VCaP (cell line): ENCODE data around the gene DLGAP1.

Experiments
- H3K27ac ChIP-seq: fragments of 450-650 bp; 2 replicates; pipeline ENCODE4 v1.5.1; 2017
- CTCF ChIP-seq: fragments of 450-650 bp; conservative IDR thresholded peaks from 2 replicates; pipeline ENCODE4 v1.5.1; 2017; ENCODE audit warnings: mild to moderate bottlenecking, moderate library complexity

The DLGAP1 gene

GRCh38 chr18:3502650-3503049, 952.5 kb downstream of the DLGAP1 start:
- no peak for TF ChIP-seq CTCF
- no peak overlapping the region for H3K27ac ChIP-seq

GRCh38 chr18:3500016-3500415, 955.1 kb downstream of the DLGAP1 start:
- no peak for TF ChIP-seq CTCF
- H3K27ac ChIP-seq: no peak overlapping the region

GRCh38 chr18:3499501-3499900, 955.6 kb downstream of the DLGAP1 start:
- no peak overlapping the region for H3K27ac ChIP-seq

GRCh38 chr18:3498698-3499471, 956.2 kb downstream of the DLGAP1 start:
- no peak overlapping the region for H3K27ac ChIP-seq
- TF ChIP-seq CTCF: no peak

More at GRCh38 chr18:3499501-3499900, 955.6 kb downstream of the DLGAP1 start:
- no peak for TF ChIP-seq CTCF

- TF ChIP-seq CTCF: no peak
- H3K27ac ChIP-seq: no peak overlapping the region
Measured at GRCh38 chr18:3495691-3496430, 959.2 kb downstream of the DLGAP1 start.

GRCh38 chr18:3494569-3494968, 960.5 kb downstream of the DLGAP1 start:
- no peak for TF ChIP-seq CTCF
- no peak overlapping the region for H3K27ac ChIP-seq

GRCh38 chr18:3494245-3494526, 960.9 kb downstream of the DLGAP1 start:
- TF ChIP-seq CTCF: no peak
- H3K27ac ChIP-seq: no peak overlapping the region
